ENCODE results near the gene ISCU.
"Not testable (repeated sequence)": the region's sequence is repeated elsewhere in the genome, so short reads cannot be mapped to it uniquely, and the experiment has no call there.

Gene ISCU

GRCh38 chr12:108570743-108571608, 8.6 kb downstream of the ISCU start:
- no peak for DNase-seq (ENCODE audit: low spot score)

GRCh38 chr12:108571609-108572165, 9.3 kb downstream of the ISCU start:
- no peak for DNase-seq (ENCODE audit: low spot score)

GRCh38 chr12:108572166-108572790, 9.9 kb downstream of the ISCU start:
- no peak for DNase-seq (ENCODE audit: low spot score)

GRCh38 chr12:108573317-108573716, 10.9 kb downstream of the ISCU start:
- DNase-seq (ENCODE audit: low spot score) = no peak

GRCh38 chr12:108574276-108574675, 11.9 kb downstream of the ISCU start:
- DNase-seq (ENCODE audit: low spot score) = not testable (repeated sequence)

- DNase-seq (ENCODE audit: low spot score) = no peak
These were observed 13.0 kb downstream of the ISCU start for GRCh38 chr12:108575199-108575912.

GRCh38 chr12:108576660-108577234, 14.4 kb downstream of the ISCU start:
- DNase-seq (ENCODE audit: low spot score) = no peak

GRCh38 chr12:108577458-108577857, 15.1 kb downstream of the ISCU start:
- no peak for DNase-seq (ENCODE audit: low spot score)

GRCh38 chr12:108578264-108578663, 15.9 kb downstream of the ISCU start:
- DNase-seq (ENCODE audit: low spot score) = no peak

GRCh38 chr12:108578813-108579212, 16.4 kb downstream of the ISCU start:
- DNase-seq (ENCODE audit: low spot score) = no peak

GRCh38 chr12:108580531-108580930, 18.1 kb downstream of the ISCU start:
- no peak for DNase-seq (ENCODE audit: low spot score)

GRCh38 chr12:108581311-108582227, 19.2 kb downstream of the ISCU start:
- DNase-seq (ENCODE audit: low spot score) = no peak

- DNase-seq (ENCODE audit: low spot score) = no peak
These were observed 20.1 kb downstream of the ISCU start for GRCh38 chr12:108582509-108582908.

GRCh38 chr12:108582978-108583770, 20.8 kb downstream of the ISCU start:
- DNase-seq (ENCODE audit: low spot score) = no peak

GRCh38 chr12:108583991-108584390, 21.6 kb downstream of the ISCU start:
- no peak for DNase-seq (ENCODE audit: low spot score)

- DNase-seq (ENCODE audit: low spot score) = no peak
These were observed 22.2 kb downstream of the ISCU start for GRCh38 chr12:108584456-108585065.

- DNase-seq (ENCODE audit: low spot score) = no peak
These were observed 23.5 kb downstream of the ISCU start for GRCh38 chr12:108585864-108586263.

GRCh38 chr12:108586306-108586705, 23.9 kb downstream of the ISCU start:
- DNase-seq (ENCODE audit: low spot score) = no peak

GRCh38 chr12:108587826-108588225, 25.4 kb downstream of the ISCU start:
- no peak for DNase-seq (ENCODE audit: low spot score)
